ENCODE measurements around the gene LDB3.

DNA sequence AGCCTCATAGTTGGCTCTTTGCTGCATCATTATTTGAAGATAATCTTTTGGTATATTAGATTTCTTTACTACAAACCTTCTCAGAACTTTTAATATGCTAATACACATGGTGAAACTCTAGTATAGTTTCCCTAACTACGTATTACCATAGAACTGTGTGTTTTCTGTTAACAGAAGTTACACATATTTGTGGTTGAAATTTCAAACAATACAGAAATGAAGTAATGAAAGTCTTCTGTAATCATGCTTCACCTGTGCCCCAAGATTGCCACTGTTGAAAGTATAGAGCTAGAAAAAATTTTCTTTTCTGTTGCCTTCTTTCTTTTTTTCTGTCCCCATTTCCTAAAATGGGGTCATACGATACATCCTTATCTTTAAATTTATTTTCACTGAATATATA lies 97.2 kb downstream of the LDB3 start:
- TF ChIP-seq POLR2AphosphoS5 (IDR thresholded peaks at IDR 0.05) (no peak), POLR2A (IDR thresholded peaks at IDR 0.05) (no peak)
- TF ChIP-seq, protein P1, sequence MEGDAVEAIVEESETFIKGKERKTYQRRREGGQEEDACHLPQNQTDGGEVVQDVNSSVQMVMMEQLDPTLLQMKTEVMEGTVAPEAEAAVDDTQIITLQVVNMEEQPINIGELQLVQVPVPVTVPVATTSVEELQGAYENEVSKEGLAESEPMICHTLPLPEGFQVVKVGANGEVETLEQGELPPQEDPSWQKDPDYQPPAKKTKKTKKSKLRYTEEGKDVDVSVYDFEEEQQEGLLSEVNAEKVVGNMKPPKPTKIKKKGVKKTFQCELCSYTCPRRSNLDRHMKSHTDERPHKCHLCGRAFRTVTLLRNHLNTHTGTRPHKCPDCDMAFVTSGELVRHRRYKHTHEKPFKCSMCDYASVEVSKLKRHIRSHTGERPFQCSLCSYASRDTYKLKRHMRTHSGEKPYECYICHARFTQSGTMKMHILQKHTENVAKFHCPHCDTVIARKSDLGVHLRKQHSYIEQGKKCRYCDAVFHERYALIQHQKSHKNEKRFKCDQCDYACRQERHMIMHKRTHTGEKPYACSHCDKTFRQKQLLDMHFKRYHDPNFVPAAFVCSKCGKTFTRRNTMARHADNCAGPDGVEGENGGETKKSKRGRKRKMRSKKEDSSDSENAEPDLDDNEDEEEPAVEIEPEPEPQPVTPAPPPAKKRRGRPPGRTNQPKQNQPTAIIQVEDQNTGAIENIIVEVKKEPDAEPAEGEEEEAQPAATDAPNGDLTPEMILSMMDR (IDR thresholded peaks at IDR 0.05 in 8 of 11, conservative IDR thresholded peaks at IDR 0.05 in 3 of 11): no peak

Measured in spleen (tissue), 7 donors.